Retina (tissue), 1 donor: ENCODE data around the gene MCAT.

Experiments
- DNase-seq: peaks from one replicate; pipeline ENCODE4 v3.0.0-alpha.2; 2016

MCAT gene, protein sequence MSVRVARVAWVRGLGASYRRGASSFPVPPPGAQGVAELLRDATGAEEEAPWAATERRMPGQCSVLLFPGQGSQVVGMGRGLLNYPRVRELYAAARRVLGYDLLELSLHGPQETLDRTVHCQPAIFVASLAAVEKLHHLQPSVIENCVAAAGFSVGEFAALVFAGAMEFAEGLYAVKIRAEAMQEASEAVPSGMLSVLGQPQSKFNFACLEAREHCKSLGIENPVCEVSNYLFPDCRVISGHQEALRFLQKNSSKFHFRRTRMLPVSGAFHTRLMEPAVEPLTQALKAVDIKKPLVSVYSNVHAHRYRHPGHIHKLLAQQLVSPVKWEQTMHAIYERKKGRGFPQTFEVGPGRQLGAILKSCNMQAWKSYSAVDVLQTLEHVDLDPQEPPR

DNA sequence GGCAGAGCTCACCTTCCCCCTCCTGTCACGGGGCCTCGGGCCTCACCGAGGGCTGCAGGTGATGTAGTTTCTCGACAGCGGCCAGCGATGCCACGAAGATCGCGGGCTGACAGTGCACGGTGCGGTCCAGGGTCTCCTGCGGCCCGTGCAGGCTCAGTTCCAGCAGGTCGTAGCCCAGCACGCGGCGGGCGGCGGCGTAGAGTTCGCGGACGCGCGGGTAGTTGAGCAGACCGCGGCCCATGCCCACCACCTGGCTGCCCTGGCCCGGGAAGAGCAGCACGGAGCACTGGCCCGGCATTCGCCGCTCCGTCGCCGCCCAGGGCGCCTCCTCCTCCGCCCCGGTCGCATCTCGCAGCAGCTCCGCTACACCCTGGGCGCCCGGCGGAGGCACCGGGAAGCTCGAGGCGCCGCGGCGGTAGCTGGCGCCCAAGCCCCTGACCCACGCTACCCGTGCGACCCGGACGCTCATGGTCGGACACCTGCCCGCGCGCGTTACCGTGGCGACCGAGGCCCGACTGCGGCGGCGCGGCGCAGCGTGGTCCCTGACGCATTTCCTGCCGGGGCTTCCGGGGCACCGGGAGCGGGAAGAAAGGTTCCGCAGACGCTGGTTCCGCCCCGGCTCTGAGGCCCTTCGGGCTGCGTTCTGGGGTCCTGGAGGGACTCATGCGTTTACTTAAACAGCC is at the start of gene MCAT:
TSS of gene MCAT (minus strand) at position 519 of the 683 bp plus-strand sequence. CDS start at position 469, 50 bp downstream.
- peak; percentile 94 for DNase-seq

DNA sequence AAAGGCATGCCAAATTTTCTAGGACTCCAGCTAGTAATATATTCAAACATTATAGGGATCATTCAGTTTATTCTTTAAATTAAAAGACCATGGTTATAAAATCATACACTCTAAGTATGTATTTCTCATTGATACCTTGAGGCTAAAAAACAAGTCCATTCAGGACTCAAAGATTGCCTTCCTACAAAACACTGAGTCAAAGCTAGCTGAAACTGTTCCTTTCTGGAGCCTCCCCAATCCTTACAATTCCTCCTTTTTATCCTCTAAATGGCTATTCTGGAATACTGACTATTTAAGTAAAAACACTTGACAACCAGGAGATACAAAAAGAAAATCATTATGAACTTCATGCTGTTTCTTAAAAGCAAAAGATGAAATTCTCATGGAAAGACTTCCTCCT is 48.6 kb upstream of the MCAT start:
- DNase-seq, result no peak

DNA sequence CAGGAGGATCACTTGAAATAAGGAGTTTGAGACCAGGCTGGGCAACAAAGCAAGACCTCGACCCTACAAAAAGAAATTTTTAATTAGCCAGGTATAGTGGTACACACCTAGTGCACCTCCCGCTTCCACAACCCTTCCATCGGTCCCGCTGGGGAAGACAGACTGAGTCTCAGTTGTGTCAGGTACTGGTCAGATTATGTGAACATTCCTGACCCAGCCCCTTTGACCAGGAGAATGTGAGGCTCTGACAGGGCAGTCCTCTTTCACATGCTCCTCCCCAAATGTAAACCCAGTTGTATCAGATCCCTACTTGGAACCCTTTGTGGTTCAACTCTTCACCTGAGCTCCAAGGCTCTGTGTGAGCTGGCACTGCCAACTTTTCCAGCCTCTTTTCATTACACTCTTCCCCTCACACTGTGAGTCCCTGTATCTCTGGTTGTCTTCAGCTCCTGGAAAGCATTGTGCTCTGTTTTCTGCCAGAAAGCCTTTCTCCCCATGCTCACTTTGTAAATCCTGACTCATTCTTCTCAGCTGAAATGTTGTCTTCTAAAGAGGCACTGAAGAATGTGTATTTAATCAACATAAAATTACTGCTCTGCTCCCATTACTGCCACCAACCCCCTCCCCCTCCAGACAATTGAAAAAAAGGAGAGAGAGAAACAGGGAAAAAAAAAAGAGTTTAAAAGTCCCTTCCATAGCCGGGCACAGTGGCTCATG is 45.8 kb upstream of the MCAT start:
- DNase-seq, result no peak

DNA sequence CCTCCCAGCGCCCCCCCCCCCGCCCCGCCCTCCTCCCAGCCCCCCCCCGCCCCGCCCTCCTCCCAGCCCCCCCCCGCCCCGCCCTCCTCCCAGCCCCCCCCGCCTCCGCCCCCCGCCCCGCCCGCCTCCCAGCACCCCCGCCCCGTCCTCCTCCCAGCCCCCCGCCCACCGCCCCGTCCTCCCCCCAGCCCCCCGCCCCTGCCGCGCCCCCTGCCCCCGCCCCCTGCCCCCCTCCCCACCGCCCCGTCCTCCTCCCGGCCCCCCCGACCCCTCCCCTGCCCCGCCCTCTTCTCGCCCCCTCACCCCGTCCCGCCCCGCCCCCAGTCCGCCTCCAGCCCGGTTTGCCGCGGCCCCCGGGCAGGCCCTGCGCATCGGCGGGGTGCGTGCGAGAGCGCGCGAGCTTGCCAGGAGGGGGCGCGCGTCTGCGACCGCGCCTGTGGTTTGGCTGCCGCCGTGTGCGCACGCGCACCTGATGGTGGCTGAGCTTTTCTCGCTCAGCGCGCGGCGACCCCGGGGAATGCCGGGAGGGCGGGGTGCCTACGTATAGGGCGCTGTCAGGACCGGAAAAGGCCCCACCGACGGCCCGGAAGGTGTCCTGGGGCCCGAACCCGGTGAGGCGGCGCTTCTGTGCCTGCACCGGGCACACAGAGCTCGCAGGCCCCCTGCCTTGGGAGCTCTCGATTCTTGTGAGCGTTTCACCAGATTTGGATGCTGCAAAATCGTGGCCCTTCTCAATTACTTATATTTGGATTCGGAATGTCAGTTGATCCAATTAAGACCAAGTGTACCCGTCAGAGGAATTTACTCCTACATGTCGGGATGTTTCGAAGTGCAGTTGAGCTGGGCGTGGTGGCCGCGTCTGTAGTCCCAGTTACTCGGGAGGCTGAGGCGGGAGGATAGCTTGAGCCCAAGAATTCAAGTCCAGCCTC is 44.2 kb upstream of the MCAT start:
- DNase-seq, result peak; percentile 97

DNA sequence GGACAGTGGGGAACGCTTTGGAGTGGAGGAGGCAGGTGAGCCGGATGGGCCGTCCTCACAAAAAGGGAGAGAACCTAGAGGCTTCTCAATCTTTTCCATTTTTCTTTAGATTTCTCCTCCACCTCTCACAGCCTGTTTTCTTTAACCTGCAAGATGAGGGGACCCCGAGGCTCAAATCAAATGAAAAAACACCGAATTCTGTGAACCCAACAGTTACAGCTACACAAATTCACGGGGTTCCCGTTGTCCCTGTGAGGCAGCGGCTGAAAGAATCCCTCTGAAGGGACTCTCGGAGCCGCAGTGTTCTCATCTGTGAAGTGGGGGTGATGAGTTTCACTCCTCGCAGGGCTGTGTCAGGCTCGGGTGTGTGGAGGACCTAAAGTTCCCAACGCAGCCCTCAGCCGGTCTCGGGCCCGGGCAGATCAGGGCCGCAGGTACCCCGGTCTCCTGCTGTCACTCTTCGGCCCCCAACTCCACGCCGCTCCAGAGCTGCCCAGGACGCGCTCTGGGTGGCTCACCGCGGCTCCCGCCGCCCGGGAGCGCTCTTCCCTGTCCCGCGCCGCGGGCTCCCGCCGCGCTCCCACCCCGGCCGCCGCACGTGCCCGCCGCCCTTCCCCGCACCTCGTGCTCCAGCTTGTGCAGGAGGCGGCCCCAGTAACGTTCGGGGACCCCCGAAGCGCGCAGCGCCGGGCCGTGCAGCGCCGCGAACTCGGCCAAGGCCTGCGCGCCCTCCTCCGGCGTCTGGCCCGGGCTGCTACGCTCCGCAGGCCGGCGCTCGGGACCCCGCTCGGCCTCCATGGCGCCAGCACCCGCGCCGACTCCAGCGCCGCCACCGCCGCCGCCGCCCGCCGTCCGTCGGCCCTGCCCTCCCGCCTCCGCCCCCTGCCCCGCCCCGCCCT is 43.3 kb upstream of the MCAT start, which contains the start of gene TTLL12:
TSS of gene TTLL12 (minus strand) at position 863 of the 899 bp plus-strand sequence. CDS start at position 798, 65 bp downstream.
- DNase-seq, result peak; percentile 66

DNA sequence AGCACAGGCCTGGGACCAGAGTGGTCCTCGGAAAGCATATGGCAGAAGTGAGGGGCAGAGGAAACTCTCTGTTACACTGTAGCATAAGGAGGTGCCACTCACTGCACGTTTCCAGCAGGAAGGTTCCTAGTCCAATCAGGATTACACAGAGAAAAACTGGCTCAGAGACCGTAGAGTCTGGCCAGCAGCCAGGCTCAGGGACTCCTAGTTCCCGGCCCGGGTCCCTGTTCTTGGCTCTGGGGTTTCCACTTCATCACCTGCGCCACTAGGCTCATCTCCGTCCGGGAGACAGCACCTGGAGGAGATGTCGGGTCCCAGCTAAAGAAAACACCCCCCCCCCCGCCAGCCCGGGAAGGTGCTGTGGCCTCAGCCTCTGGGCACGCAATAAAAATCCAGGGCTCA is 42.7 kb upstream of the MCAT start:
- DNase-seq, result peak; percentile 52

DNA sequence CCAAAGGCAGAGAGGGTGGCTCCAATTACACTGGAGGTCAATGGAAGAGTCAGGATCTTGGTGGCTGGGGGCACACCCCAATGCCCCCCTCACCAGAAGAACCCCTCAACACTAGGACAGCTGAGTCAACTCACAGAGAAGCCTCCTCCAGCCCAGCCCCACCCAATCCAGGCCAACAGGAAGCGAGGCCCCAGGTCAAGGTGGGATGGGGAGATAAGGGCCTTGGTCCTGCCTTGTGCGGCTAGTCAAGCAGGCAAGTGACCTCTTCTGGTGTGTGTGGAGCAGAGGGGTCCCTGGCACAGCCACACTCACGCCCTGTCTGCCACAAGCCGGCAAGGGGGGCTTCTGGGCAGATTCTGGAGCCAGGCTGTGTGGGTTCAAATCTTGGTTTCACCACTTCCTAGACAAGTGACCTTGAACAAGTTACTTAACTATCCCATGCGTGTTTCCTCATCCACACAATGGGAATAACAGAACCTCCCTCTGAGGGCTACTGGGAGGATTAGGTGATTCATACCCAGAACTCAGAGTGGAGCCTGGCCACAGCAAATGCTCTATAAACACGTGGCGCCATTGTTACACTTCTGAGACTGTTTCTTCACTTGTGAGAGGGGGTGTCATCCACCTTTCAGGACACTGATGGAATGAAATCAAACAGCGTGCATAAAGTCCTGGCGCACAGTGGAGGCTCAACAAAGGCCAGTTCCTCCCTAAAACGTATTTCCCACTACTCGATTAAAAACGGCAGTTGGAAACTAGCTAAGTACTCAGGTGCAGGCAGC is 40.5 kb upstream of the MCAT start:
- DNase-seq, result no peak

DNA sequence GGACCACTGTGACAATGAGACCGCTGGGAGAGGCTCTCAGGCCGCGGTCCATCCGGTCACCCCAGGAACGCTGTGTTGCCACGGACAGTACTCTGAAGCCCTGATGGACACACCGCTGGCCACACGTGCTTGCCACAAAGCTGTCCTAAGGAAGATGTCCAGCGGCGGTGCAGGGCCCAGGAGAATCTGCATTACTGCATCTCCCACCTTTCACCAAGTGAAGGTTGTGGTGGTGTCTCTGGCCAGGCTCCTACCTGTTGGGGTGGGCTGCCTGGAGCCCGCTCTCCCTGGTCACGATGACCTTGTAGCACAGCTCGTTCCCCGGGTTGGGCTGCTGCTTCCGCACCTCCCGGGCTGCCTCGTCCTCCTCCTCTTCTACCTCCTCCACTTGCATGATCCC is 39.5 kb upstream of the MCAT start:
- DNase-seq, result no peak

DNA sequence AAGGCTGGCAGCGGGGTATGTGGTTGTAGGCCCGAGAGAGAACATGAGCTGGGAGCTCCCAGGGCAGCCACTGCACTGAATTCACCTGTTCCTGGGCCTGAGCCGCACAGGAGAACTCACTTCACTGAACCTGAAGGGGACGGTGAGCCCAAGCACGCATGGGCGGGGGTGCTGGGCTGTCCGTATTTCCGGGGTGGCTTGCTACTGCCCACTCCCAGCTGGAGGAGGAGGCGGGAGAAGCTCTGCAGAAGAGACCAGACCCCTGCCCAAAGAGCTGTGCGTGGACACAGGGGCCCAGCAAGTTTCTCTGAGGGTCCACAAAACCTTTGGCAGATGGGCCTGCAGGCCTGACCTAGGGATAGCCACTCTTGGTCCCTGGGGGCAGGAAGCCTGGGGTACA is 38.9 kb upstream of the MCAT start:
- no peak for DNase-seq

DNA sequence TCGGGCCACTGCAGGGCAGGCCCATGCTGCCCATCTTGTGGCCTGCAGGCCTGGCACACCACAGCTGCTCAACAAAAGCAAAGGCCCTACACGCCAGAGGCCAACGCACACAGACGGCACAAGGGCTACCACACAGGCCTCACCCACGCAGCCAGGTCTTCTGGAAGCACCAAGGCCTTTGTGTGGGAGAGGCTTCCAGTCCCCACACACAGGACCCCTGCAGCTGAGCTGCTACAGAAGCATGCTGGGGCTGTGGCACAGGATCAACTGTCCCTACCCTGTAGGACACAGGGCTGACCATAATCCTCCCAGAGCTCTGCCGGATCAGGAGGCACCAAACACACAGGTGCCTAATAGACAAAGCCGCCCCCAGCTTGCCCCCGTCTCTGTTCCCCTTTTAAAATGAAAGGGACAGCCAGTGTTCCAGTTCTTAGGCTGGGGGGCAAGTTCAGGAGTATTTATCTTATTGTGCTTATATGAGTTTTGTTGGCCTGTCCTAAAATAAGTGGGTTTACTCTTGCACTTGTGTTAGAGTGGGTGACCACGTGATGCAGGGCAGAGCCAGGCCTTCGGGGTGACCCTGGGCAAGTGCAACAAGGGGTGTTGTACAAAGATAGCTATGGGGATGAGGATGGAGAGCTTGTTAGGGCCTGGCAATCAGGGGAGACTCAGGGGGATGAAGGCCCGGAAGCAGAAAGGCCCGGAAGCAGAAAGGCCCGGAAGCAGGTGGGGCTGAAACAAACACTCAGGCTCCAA is 38.3 kb upstream of the MCAT start:
- no peak for DNase-seq

DNA sequence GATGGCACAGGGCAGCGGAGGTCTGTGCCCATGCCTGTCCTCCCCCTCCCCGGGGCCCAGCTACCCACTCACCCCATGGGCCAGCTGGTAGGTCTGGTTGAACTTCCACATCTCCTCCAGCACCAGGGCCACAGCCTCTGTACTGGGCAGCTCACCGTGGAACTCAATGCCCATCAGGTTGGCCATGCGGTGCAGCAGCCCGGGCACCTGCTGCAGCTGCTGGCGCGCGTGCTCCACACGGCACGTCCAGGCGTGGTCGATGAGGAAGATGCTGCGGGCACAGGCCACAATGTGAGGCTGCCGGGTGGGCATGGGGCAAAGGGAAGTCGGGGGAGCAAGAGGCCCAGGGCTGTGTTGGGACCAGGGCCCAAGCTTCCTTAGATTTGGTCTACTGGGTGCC is 37.5 kb upstream of the MCAT start:
- no peak for DNase-seq

DNA sequence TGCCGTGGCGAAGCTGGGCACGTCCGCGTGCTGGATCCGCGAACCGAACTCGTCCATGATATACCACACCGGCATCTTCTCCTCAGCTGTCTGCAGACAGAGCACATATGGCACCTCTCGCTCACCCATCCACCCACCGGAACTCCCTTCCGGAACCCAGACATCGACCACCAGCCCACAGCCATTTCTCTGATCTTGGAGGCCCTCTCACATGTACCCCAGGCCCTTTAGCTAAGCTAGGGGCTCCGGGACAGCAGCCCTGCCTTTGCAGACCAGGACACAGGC is 36.7 kb upstream of the MCAT start:
- no peak for DNase-seq

DNA sequence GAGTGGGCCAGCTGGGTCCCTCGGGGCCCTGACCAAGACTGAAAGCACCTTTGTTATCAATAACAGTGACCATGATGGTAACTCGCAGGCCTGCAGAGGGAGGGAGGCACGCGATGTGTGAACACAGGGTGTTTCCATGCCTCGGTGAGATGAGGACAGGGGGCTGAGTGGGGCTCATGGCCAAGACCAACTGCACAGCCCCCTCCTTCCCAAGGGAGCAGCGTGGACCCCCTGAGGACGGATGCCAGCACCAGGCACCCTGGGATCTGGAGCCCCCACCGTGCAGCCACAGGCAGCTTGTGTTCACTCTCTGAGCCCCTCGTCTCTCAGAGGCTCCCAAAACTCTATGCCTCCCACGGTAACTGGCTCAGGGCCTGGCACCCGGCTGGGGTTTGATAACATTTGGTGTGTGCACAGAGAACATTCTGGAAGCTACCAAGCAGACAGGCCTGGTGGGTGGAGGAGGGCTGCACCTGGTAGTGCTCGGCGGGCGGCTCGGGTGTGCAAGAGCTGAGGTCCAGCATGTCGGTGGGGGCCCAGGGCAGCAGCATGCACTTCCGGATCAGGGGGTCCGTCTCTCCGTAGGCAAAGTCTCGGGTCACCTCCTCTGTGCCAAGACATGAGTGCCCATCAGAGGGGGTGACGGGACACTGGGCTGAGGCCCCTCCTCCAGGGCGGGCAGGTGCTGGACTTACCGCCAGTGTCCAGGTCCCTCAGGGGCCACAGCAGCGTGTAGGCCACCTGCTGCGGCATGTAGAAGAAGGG is 36.1 kb upstream of the MCAT start:
- DNase-seq, result no peak

DNA sequence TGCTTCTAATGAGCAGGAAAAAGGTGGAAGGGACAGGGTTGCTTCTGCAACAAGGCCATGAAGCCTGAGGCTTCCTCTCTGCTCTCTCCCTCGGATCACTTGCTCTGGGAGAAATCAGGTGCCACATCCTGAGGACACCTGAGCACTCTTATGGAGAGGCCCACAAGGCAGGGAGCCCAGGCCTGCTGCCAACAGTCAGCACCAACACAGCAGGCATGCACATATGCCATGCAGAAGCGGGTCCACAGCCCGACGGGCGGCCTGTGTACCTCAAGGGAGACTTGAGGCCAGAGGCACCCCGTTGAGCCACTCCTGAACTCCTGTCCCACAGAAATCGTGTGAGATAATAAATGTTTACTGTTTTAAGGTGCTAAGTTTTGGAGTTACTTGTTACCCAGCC is 34.3 kb upstream of the MCAT start:
- no peak for DNase-seq

DNA sequence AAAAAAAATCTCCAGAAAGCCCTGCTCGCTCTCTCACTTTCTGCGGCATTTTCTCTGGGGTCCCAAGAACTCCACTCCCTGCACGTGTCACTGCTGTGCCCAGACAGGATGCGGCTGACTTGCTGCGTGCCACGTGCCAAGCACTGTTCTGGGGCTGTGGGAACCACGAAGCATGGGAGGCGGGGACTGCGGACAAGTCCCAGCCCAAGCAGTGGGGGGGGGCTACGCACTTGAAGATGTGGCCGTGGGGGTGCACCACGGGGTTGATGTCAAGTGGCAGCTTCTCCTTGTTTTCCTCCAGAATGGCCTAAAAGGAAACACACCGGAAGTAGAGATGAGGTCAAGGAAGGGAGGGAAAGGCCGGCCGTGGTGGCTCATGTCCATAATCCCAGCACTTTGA is 32.9 kb upstream of the MCAT start:
- DNase-seq, result no peak

DNA sequence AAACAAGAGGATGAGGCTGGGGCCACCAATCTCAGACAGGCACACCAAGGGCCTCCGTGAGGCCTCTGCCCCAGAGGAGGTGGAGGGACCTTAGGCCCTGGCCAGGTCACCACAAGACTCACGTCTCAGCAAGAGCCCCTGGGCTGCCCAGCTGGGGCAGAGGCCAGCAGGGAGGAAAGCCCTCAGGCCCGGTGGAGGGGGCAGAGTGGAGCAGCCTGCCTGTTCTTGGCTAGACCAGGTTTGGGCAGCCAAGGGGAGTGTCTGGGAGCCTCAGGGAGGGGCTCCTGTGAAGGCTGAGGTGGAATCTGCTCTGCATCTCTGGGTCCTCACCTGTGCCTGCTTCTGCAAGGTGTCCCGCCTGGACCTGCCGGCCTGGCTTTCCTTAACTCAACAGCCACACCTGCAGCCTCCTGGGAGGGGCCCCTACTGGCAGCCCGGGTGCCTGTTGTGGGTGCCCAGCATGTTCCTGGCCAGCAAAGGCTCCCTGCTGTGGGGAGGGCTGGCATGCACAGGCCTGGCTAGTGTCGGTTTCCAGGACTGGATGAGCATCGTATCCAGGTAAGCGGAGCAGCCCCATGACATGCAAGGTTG is 31.8 kb upstream of the MCAT start:
- DNase-seq, result no peak

DNA sequence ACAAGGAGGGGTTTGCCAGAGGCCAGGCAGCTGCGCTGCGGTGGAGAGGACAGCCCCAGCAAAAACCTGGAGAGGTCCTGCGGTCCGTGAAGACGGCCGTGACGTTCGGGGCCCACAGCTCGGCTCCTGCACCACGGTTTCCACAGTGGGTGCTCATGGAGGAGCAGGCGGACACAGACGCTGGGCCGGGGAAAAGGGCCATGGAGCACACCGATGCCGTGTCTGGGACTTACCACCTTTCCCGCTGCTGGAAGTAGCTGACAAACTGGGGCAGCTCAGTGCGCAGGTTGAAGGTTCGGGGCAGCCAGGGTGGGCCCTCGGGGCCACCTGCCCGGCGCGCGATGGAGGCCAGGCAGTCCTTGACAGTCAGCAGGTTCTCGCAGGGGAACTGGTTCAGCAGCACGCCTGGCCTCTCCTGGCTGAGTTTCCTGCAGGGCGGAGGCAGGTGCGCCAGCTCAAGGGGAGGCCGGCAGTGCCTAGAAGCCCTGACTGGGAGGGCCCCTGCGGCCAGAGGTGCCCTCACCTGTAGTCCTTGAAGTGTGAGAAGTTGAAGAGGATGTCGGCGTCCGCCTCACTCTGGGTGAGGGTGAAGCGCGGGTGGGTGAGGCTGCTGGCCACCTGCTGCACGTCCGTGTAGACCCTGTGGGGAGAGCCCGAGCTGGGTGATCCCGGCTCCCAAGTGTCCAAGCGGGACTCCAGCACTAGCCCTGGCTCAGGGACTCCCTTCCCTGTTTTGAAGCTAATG is 30.9 kb upstream of the MCAT start:
- DNase-seq, result no peak

DNA sequence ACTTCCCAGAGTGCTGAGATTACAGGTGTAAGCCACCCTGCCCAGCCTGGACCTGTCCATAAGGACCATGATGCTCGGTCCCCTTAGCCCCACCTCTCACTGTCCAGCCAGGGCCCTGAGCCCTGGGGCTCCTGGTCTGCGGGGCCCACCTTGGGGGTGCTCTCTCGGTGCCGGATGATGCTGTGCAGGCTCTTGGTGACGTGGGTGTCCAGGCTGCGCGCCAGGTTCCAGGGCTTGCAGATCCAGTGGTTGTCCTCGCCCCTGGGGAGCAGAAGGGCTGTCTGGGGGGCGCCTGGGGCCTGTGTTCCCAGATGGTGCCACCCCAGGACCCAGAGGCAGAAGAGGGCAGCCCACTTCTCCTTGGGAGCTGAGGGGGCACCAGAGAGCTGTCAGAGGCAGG is 30.4 kb upstream of the MCAT start:
- no peak for DNase-seq
